K562 (cell line): ENCODE measurements around the gene PRRC2B. TPM values are rescaled to one million over a fixed set of nuclear protein-coding genes. Genes with fewer than 3 reads are reported as not detected.

Experiments used
- ATAC-seq: fragments of 200-7000 bp; cut with Tn5 transposase; 3 replicates; pipeline ENCODE4 v1.9.1; 2020; ENCODE audit warnings: moderate library complexity
- BruUV-seq: library from RNA; stranded (reverse); fragments of 400-500 nt; replicated peaks from 2 replicates; lab custom pipeline; 2021; lab: Mats Ljungman, UMichigan
- CTCF ChIA-PET: fragments of 300-600 bp; formaldehyde crosslinking; extraction: SDS; loops from one replicate; lab custom pipeline; 2021; ENCODE audit warnings: low intra/inter-chr PET ratio; lab: Yijun Ruan, JAX
- POLR2A ChIA-PET: fragments of 300-600, 350-650 bp; sonication (Branson Sonifier 250); formaldehyde crosslinking; extraction: SDS; loops from one replicate; lab custom pipeline; 2021; ENCODE audit warnings: antibody characterized with exemption, inconsistent platforms; lab: Yijun Ruan, JAX
- DNase-seq, 4 experiments: peaks; one replicate each; pipeline versions ENCODE4 v3.0.0 to v3.0.0-alpha.2; 2011 to 2018; ENCODE audit warnings: low spot score in 3 of 4, mixed read lengths in 3 of 4; ENCODE audit errors: extremely low read depth in 1 of 4
- FAIRE-seq: peaks from 2 replicates; lab custom pipeline; 2011; peaks lifted over from hg19 to GRCh38; lab: Jason Lieb, UNC
- H2AFZ ChIP-seq: 2 replicates; pipeline ENCODE4 v1.6.0; 2011; ENCODE audit warnings: low read depth, low read length, control low read depth, inconsistent platforms
- H3K27ac ChIP-seq: fragments of 200-600 bp; 3 replicates; pipeline ENCODE4 v1.8.0; 2011; ENCODE audit warnings: low read depth, mild to moderate bottlenecking, control low read depth, inconsistent platforms, low read length, moderate library complexity, mixed read lengths; ENCODE audit errors: extremely low read depth
- H3K27me3 ChIP-seq, 2 experiments: fragments of 300-600 bp in 1 of 2; 2 replicates in 1 of 2; 3 replicates in 1 of 2; pipeline versions ENCODE4 v1.6.0 to v1.8.0; 2011; ENCODE audit warnings: inconsistent platforms in 2 of 2, low read length in 2 of 2, mild to moderate bottlenecking in 1 of 2, mixed read lengths in 1 of 2, moderate library complexity in 1 of 2; ENCODE audit not compliant: control insufficient read depth in 2 of 2, insufficient read depth in 2 of 2
- H3K36me3 ChIP-seq: fragments of 300-600 bp; 3 replicates; pipeline ENCODE4 v1.8.0; 2011; ENCODE audit warnings: mild to moderate bottlenecking, low read length, inconsistent platforms; ENCODE audit not compliant: control insufficient read depth, insufficient read depth
- H3K4me1 ChIP-seq, 2 experiments: fragments of 200-600 bp in 1 of 2; replicated peaks in 1 of 2; 2 replicates in 1 of 2; 3 replicates in 1 of 2; pipeline versions ENCODE4 v1.5.1 to v1.8.0; 2011; ENCODE audit warnings: inconsistent platforms in 2 of 2, low read length in 2 of 2, mild to moderate bottlenecking in 1 of 2, mixed read lengths in 1 of 2, moderate library complexity in 1 of 2; ENCODE audit not compliant: control insufficient read depth in 2 of 2, insufficient read depth in 2 of 2
- H3K4me2 ChIP-seq: 2 replicates; pipeline ENCODE4 v1.6.1; 2011; ENCODE audit warnings: low read length, control low read depth, inconsistent platforms, mixed read lengths; ENCODE audit not compliant: insufficient read depth
- H3K4me3 ChIP-seq: fragments of 200-600 bp; sonication (generic), shearing (Covaris generic); 2 replicates; pipeline ENCODE4 v1.5.1; 2016; ENCODE audit warnings: control low read depth, inconsistent platforms
- H3K79me2 ChIP-seq: fragments of 200-600 bp; 3 replicates; pipeline ENCODE4 v1.8.0; 2011; ENCODE audit warnings: low read length, inconsistent platforms; ENCODE audit not compliant: control insufficient read depth, insufficient read depth
- H3K9ac ChIP-seq, 2 experiments: 2 replicates each; pipeline versions ENCODE4 v1.6.0 to v1.6.1; 2011; ENCODE audit warnings: low read depth in 2 of 2, low read length in 2 of 2, control low read depth in 1 of 2, inconsistent platforms in 1 of 2, mild to moderate bottlenecking in 1 of 2, mixed read lengths in 1 of 2; ENCODE audit not compliant: insufficient read depth in 1 of 2
- H3K9me1 ChIP-seq: one replicate; pipeline ENCODE4 v1.6.0; 2011; ENCODE audit warnings: inconsistent platforms, mild to moderate bottlenecking, low read length, moderate library complexity; ENCODE audit not compliant: control insufficient read depth, insufficient read depth
- H3K9me3 ChIP-seq: replicated peaks from 2 replicates; pipeline ENCODE4 v1.5.1; 2011; ENCODE audit warnings: low read depth, low read length, inconsistent platforms; ENCODE audit not compliant: control insufficient read depth, insufficient read depth
- H4K20me1 ChIP-seq: replicated peaks from 2 replicates; pipeline ENCODE4 v1.6.1; 2011; ENCODE audit warnings: low read length, inconsistent platforms, mixed read lengths; ENCODE audit not compliant: control insufficient read depth, insufficient read depth
- AFF1 ChIP-seq, 2 experiments: fragments of 450-650 bp; IDR thresholded peaks; 2 replicates each; pipeline ENCODE4 v1.6.1; 2018; ENCODE audit warnings: mild to moderate bottlenecking in 2 of 2, low read depth in 1 of 2; ENCODE audit not compliant: partially characterized antibody in 2 of 2
- ATF1 ChIP-seq, 2 experiments: fragments of 450-650 bp in 1 of 2; IDR thresholded peaks; 2 replicates each; pipeline ENCODE4 v1.6.1; 2016; ENCODE audit warnings: missing compliant biosample characterization in 1 of 2, missing genetic modification characterization in 1 of 2
- DLX4 ChIP-seq: fragments of 250-450 bp; sonication (Bioruptor Pico); IDR thresholded peaks from 2 replicates; pipeline ENCODE4 v1.6.1; 2021; ENCODE audit warnings: mild to moderate bottlenecking
- FUS ChIP-seq: fragments of 200-400 bp; formaldehyde crosslinking; optimal IDR thresholded peaks from 2 replicates; pipeline ENCODE3; 2017; ENCODE audit warnings: low read depth, low read length
- KLF13 ChIP-seq: fragments of 450-650 bp; IDR thresholded peaks from 2 replicates; pipeline ENCODE4 v1.6.1; 2016; ENCODE audit warnings: missing genetic modification characterization, low read depth, mild to moderate bottlenecking, missing compliant biosample characterization, moderate library complexity, borderline replicate concordance
- MYBL2 ChIP-seq, 2 experiments: fragments of 450-650 bp in 1 of 2; sonication (generic) in 1 of 2; formaldehyde crosslinking in 1 of 2; IDR thresholded peaks; 2 replicates each; pipeline versions ENCODE4 v1.6.1 to v1.8.1; 2017 to 2022; ENCODE audit warnings: borderline replicate concordance in 1 of 2, inconsistent platforms in 1 of 2, low read depth in 1 of 2, mild to moderate bottlenecking in 1 of 2, missing genetic modification reagents in 1 of 2, moderate library complexity in 1 of 2
- NBN ChIP-seq: fragments of 450-650 bp; IDR thresholded peaks from 2 replicates; pipeline ENCODE4 v1.6.1; 2016; ENCODE audit warnings: low read depth, mild to moderate bottlenecking
- PHF21A ChIP-seq: fragments of 450-650 bp; IDR thresholded peaks from 2 replicates; pipeline ENCODE4 v1.6.1; 2017; ENCODE audit warnings: low read depth, borderline replicate concordance
- RHOXF2B ChIP-seq: fragments of 250-450 bp; sonication (Bioruptor Pico); conservative IDR thresholded peaks from 2 replicates; pipeline ENCODE4 v1.5.1; 2021
- SAFB2 ChIP-seq: fragments of 200-400 bp; formaldehyde crosslinking; IDR thresholded peaks from 2 replicates; pipeline ENCODE4 v1.6.1; 2018; ENCODE audit warnings: borderline replicate concordance, low read length, low read depth, moderate library complexity; ENCODE audit not compliant: severe bottlenecking
- USF2 ChIP-seq: sonication (generic); formaldehyde crosslinking; IDR thresholded peaks from 2 replicates; pipeline ENCODE4 v1.5.0; 2020; ENCODE audit warnings: missing genetic modification reagents
- ZBTB33 ChIP-seq: sonication (generic); formaldehyde crosslinking; IDR thresholded peaks from 2 replicates; pipeline ENCODE4 v1.8.1; 2023; ENCODE audit warnings: mild to moderate bottlenecking, missing genetic modification reagents
- ZNF175 ChIP-seq: fragments of 200-800 bp; sonication (Bioruptor generic); IDR thresholded peaks from 2 replicates; pipeline ENCODE4 v1.6.1; 2016; ENCODE audit warnings: low read depth, mild to moderate bottlenecking, missing genetic modification characterization, missing compliant biosample characterization
- WGBS: fragments of 100-300 bp; shearing (Covaris generic); methylation state at CpG from one replicate; pipeline ENCODE4 v1.1.6; 2016; ENCODE audit warnings: low coverage, mixed read lengths; ENCODE audit not compliant: insufficient coverage; ENCODE audit errors: missing lambda C conversion rate; 5-methylcytosine and 5-hydroxymethylcytosine counted together
- in situ Hi-C: fragments of 300-500 bp; cut with MboI; formaldehyde crosslinking; loops from 4 replicates; pipeline ENCODE4 v1.15.0; 2018; ENCODE audit warnings: inconsistent platforms, mixed read lengths
- intact Hi-C: fragments of 100-400 bp; cut with micrococcal nuclease; formaldehyde crosslinking; loops from 2 replicates; pipeline ENCODE4 v1.14.2; 2022
- polyA plus RNA-seq, 8 experiments: library from polyadenylated mRNA; depleted of rRNA in 4 of 8; stranded (reverse) in 5 of 8; unstranded in 3 of 8; fragments of >200 nt; fragmentation: Nextera tagmentation in 2 of 8; fragmentation: Illumina TruSeq in 1 of 8; extraction: Ambion mirVana in 2 of 8; extraction: Trizol in 1 of 8; gene quantifications; 2 replicates each; pipeline versions ENCODE4 v1.2.1 to v1.2.3, GENCODE V29; 2011 to 2014; ENCODE audit warnings: inconsistent platforms in 1 of 8, missing spikeins in 1 of 8
- total RNA-seq, 7 experiments: library from RNA; depleted of rRNA in 6 of 7; stranded (reverse); fragments of >200 nt in 6 of 7; fragmentation: Illumina TruSeq in 2 of 7; extraction: Trizol in 2 of 7; gene quantifications; 2 replicates each; pipeline versions ENCODE4 v1.2.1 to v1.2.3, GENCODE V29; 2011 to 2021; ENCODE audit warnings: low replicate concordance in 1 of 7

PRRC2B gene
- total and polyA plus RNA-seq, 9 of the 15 experiments (the other 6 are each of a cell fraction or from before 2014, with no cell fraction given), result 0.34 to 125 (median 30.9) TPM

- TF ChIP-seq FUS (no peak), SAFB2 (no peak), MYBL2 (IDR thresholded peaks at IDR 0.05; ENCODE audit: low read depth) (no peak), MYBL2 (CRISPR knock-in tag; IDR thresholded peaks at IDR 0.05; ENCODE audit: borderline replicate concordance) (no peak), ZBTB33 (CRISPR knock-in tag) (peak; percentile 42; the same call in 1 of the 2 replicates), ZNF175 (CRISPR knock-in tag) (no peak), ATF1 (CRISPR knock-in tag; IDR thresholded peaks at IDR 0.05) (no peak), ATF1 (tag; IDR thresholded peaks at IDR 0.05) (no peak), PHF21A (no peak), RHOXF2B (CRISPR knock-in tag) (no peak)
Observed at GRCh38 chr9:131487621-131488031, 93.7 kb downstream of the PRRC2B start (continued).

- in situ Hi-C loops, result no loop called here
- CTCF ChIA-PET, result no interaction called here
- H3K27ac ChIP-seq, result no peak overlapping the region
- DNase-seq (no peak), FAIRE-seq (no peak), ATAC-seq (no peak)
- WGBS, result 86% methylated on average over 7 of the region's 8 CpGs
- H3K9me1 ChIP-seq, result peaks cover 4% of the 10 kb centered on the region
- intact Hi-C loops, result no loop called here
- POLR2A ChIA-PET, result interaction anchor here (3.0 kb wide), 1 partner anchor 10 kb away, joined by 12 read pairs; no protein-coding TSS in a partner anchor
- H3K9ac ChIP-seq, result no peak overlapping the region
- H3K9me3 ChIP-seq, result no peaks in the 10 kb centered on the region
- H3K79me2 ChIP-seq, result no peaks in the 10 kb centered on the region
- no peak overlapping the region for H2AFZ ChIP-seq
- no peaks in the 10 kb centered on the region for H3K27me3 ChIP-seq
- no peak overlapping the region for H3K4me2 ChIP-seq
- H4K20me1 ChIP-seq, result peaks cover 17% of the 10 kb centered on the region
- peaks cover 99% of the 10 kb centered on the region for H3K36me3 ChIP-seq
- H3K4me3 ChIP-seq, result no peak overlapping the region
- TSS peak; percentile 27 for BruUV-seq
- no peaks in the 10 kb centered on the region for H3K4me1 ChIP-seq
- TF ChIP-seq DLX4 (CRISPR knock-in tag) (no peak), NBN (no peak), USF2 (CRISPR knock-in tag) (no peak), AFF1 (IDR thresholded peaks at IDR 0.05; ENCODE audit: low read depth in 1 of 2, partially characterized antibody in 2 of 2) (no peak), KLF13 (tag) (no peak)
Observed at GRCh38 chr9:131490514-131490913, 96.6 kb downstream of the PRRC2B start.
